Measurements from ENCODE around the gene MAGEB16.

MAGEB16 gene

DNA sequence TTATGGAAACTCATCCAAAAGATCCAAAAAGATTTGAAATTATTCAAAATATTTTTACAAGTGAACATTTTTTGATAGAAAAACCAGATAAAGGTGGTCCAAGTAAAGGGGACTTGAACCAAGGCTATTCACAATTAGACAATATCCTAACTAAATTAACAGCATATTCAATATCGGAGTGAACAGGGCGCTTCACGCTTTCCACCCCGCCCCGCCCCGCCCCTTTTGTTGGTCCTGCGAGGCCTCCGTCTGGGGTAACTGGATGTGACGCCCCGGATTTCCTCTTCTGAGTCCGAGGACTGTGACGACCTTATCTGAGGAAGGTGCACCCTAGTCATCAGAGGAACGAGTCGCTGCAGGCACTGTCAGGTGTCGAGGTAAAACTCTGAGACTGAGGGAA lies at the start of gene MAGEB16:
Gene MAGEB16, plus strand, starts transcription at position 301 of the 400 bp plus-strand sequence. CDS start 3,855 bp downstream, outside the sequence.
- FAIRE-seq, result no peak

DNA sequence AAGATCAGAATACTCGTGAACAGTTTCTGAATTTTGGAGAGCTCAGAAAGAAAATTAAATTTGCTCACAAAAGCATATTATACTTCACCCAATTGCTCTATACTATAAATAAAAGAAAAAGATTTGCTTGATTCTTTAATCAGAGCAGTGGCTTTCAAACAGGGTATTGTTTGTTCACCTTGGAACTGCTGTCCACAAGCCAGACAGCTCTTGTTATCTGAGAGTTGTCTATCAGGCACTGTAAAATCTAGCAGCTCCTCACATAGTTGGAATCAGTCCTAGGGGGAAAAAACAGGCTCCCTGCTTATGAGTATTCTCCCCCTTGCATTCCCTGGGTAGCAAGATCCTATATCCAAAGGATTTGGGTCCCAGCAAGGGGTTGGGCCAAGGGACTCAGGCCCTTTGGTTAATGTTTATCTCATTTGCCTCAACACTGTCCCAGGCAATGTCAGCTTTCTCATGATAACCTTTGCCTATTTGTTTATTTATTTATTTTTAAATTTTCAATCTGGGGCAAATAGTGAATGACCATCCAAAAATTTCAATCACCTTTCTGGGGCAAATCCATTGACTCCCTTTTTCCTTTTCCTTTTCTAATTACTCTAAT lies 24.1 kb upstream of the MAGEB16 start:
- FAIRE-seq, result no peak

DNA sequence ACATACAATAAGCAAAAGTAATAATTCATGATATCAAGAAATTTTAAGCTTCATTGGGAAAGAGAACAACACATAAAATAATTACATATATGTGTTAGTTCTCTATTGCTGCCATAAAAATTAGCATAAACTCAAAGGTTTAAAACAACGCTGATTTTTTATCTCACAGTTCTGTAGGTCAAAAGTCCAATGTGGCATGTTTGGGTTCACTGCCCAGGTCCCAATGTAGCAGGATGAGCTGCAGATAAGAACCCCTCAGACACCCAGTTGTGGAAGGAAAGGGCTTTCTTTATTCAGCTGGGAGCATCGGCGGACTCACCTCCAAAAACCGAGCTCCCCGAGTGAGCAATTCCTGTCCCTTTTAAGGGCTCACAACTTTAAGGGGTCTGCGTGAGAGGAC lies 13.1 kb upstream of the MAGEB16 start:
- no peak for FAIRE-seq

DNA sequence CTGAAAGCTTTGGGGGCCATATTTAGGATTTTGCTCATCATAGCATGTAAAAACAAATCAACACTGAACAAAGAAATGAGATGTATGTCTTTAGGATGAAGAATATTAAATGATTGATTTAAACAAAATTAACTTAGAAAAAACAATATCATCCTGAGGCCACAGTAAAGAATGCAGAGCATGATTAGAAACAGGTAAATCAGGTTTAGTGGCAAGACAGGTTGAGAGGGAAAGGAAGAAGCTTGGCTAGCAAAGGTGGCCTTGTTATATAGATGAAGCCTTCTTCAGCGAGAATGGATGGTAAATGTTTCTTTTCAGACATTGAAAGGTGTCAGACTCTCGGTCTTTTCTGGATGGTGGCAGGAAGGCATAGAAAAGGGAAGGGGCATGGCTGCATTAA lies 11.9 kb upstream of the MAGEB16 start:
- FAIRE-seq, result no peak

DNA sequence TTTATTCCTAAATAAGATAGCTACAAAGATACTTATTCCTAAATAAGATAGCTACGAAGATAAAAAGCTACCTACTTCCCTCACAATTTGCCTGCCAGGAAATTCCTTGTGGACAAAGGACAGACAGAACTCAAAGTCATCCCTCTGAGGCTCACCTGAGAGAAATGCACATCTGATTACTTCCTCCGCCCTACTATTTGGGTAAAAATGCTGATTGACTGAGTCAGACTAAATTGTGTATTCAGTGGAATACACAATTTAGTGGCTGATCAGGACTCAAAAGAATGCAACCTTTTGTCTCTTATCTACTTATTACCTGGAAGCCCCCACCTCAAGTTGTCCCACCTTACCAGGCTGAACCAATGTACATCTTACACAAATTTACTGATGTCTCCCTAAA lies 10.3 kb upstream of the MAGEB16 start:
- FAIRE-seq, result no peak

DNA sequence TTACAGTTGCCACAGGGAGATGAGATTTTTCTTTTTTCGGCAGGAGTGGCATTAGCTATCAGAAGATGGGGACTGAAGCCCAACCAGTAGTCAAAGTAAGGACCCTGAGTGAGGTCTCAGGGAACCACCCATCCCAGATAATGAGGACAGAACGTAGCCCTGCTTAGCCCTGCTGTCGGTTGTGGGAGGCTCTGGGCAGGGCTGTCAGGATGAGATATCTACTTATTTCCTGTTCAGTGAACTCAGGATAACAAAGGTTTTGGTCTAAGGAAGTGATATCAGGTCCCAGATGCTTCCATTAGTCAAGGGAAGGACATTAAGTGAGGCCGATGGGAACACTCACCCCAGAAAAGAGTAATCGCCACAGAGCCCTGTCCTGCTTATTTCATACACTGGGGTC lies 2.3 kb downstream of the MAGEB16 start:
- FAIRE-seq, result no peak

DNA sequence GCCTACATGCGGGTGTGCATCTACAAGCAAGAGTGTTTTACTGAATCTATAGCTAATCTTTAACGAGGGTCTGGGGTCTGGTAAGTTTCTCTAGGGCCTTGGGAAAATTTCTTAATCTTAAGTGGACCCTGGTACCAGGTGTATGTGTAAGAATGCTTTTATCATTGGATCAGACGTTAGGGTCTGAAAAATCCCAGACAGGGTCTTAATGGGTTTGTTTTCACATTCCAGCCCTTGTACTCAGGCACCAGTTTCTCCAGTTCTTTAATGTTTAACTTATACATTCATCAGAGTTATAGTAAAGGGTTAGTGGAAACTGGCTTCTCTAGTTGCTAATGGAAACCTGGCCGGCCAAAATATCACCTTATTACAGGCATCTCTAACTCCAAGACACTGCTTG lies 11.6 kb downstream of the MAGEB16 start:
- no peak for FAIRE-seq

DNA sequence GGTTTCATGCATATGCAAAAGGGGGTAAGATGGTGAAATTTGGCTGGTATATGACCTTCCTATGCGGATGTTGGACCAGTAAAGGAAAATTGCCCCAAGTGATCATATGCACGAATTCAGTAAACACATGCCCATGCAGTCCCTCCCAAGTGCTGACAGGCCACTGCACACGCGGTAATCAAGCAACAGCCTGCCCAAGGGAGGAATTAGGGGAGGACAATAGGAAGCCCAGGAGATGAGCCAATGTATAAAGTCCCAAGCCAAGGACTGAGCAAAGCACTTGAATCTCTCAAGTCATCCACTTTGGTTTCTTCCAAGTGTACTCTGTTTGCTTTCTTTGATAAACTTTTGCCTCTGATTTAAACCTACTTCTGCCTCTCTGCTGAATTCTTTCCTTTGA lies 21.1 kb downstream of the MAGEB16 start:
- FAIRE-seq, result no peak

DNA sequence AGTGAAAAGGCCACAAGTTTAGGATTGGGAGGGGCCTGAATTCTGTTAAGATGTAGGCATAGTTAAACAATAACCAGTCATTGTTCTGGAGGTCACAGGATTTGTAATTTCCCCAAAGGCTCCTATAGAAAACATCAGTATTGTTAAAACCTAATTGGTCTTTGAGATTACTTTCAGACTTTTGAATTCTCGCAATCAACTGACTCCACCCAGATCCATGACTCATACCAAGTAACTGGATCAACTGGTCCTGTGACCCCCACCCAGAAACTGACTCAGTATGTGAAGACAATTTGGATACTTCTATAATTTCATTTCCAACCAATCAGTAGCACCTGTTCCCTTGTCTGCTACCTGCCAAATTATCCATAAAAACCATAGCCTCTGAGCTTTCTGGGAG lies 28.4 kb downstream of the MAGEB16 start:
- FAIRE-seq, result no peak

DNA sequence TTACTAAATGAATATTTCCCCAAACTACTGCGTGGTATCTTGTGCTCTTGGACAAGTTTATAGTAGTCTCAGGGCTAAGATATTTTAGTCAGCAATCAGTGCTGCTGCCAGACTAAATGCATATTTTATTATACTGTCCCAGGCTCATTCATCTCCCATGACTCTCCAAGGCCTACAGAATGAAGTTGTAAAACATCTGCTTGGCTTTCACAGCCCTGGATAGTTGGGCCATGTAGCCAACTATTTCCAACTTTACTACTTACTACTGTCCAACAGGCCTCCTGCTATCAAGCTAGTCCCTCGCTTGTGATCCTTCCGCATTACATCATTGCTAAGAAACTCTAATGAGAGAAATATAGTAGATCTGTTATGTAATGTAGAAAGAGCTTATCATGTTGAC lies 31.4 kb downstream of the MAGEB16 start:
- no peak for FAIRE-seq

DNA sequence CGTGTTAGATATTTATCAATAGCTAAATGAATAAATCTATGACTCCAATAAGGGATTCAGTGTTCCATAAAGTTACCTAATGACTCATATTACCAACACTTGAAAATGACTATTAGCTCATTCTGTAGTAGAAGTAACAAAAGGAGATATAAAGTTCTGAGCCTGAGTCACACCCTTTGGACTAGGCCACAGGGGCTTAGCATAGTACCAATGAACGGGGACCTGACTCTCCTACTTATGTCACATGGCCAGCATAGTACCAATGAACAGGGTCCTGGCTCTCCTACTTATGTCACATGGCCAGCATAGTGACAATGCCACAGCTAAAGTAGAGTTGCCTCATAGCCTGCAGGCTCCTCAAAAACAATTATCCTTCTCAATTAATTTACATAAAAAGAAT lies 43.7 kb downstream of the MAGEB16 start:
- no peak for FAIRE-seq

DNA sequence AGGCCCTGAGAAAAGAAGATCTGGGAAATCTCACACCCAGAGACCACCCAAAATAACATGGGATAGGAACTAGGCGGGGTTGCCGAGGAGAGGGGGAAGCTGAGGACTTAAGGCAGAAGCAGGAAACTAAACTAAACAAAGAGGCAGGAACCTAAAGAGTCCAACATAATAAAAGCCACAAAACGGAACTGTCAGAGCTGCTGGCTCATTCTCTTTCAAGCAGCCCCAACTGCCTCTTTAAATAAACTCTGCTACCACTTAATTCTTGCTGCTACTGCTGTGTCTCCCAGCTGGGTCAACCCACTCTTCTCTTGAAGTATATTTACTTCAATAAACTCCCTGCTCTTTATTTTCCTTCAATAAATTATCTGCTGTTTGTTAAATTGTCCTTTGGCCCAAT lies 44.5 kb downstream of the MAGEB16 start:
- FAIRE-seq, result no peak

DNA sequence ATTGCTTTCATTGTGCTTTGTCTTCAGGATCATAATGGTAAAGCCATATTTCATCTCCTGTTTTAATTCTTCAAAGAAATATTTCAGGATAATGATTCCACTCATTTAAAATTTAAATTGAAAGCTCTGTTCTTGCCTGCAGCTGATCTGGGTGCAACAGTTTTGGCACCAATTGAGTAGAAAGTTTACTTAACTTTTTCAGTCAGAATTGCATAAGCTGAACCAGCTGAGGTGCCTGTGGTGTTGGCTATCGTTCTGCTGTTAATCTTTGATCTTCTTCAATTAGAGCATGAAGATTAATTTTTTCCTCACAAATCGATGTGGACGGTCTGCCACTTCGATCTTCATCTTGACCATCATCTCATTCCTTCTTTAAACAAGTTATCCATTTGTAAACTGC lies 49.6 kb downstream of the MAGEB16 start:
- no peak for FAIRE-seq

Data from A204.1 (cell line).